HepG2 (cell line): Measurements from ENCODE around the gene DPP8. TPM values are rescaled to one million over a fixed set of nuclear protein-coding genes. Genes with fewer than 3 reads are reported as not detected.

ENCODE experiments used
- ATAC-seq: fragments of 200-7000 bp; cut with Tn5 transposase; 3 replicates; pipeline ENCODE4 v1.9.1; 2020; ENCODE audit warnings: mild to moderate bottlenecking, moderate library complexity
- BruUV-seq: library from RNA; stranded (reverse); fragments of 400-500 nt; replicated peaks from 2 replicates; lab custom pipeline; 2021; lab: Mats Ljungman, UMichigan
- CTCF ChIA-PET: fragments of 300-600 bp; formaldehyde crosslinking; extraction: SDS; loops from one replicate; lab custom pipeline; 2021; ENCODE audit warnings: low total read pairs, inconsistent platforms, low intra/inter-chr PET ratio; lab: Yijun Ruan, JAX
- POLR2A ChIA-PET: fragments of 350-600 bp; sonication (Branson Sonifier 250); formaldehyde crosslinking; loops from one replicate; lab custom pipeline; 2020; ENCODE audit warnings: antibody characterized with exemption, inconsistent platforms; lab: Yijun Ruan, JAX
- DNase-seq: peaks from one replicate; pipeline ENCODE4 v3.0.0-alpha.2; 2015; ENCODE audit warnings: low spot score
- FAIRE-seq: peaks from 3 replicates; lab custom pipeline; 2011; peaks lifted over from hg19 to GRCh38; lab: Jason Lieb, UNC
- H2AFZ ChIP-seq: one replicate; pipeline ENCODE4 v1.6.1; 2011; ENCODE audit warnings: low read length, inconsistent platforms
- H3K27ac ChIP-seq: fragments of 300-600 bp; 3 replicates; pipeline ENCODE4 v1.8.0; 2011; ENCODE audit warnings: mixed run types, mild to moderate bottlenecking, mixed read lengths, low read length, inconsistent platforms; ENCODE audit not compliant: insufficient read depth; ENCODE audit errors: extremely low read length
- H3K27me3 ChIP-seq, 2 experiments: fragments of 200-600 bp in 1 of 2; 2 replicates in 1 of 2; 3 replicates in 1 of 2; pipeline versions ENCODE4 v1.6.0 to v1.8.0; 2011; ENCODE audit warnings: low read length in 2 of 2, mild to moderate bottlenecking in 2 of 2, moderate library complexity in 2 of 2, inconsistent platforms in 1 of 2; ENCODE audit not compliant: insufficient read depth in 2 of 2, control insufficient read depth in 1 of 2
- H3K36me3 ChIP-seq, 2 experiments: fragments of 200-600 bp in 1 of 2; replicated peaks in 1 of 2; 2 replicates in 1 of 2; 3 replicates in 1 of 2; pipeline versions ENCODE4 v1.5.1 to v1.8.0; 2011; ENCODE audit warnings: low read length in 2 of 2, inconsistent platforms in 1 of 2; ENCODE audit not compliant: insufficient read depth in 2 of 2, control insufficient read depth in 1 of 2
- H3K4me1 ChIP-seq: 2 replicates; pipeline ENCODE4 v1.5.1; 2012; ENCODE audit warnings: low read length, inconsistent platforms; ENCODE audit not compliant: insufficient read depth
- H3K4me2 ChIP-seq: 2 replicates; pipeline ENCODE4 v1.6.0; 2011; ENCODE audit warnings: low read depth, low read length, inconsistent platforms
- H3K4me3 ChIP-seq, 3 experiments: fragments of 200-600 bp in 1 of 3; sonication (generic), shearing (Covaris generic) in 1 of 3; replicated peaks in 1 of 3; 2 replicates each; pipeline ENCODE4 v1.5.1; 2011 to 2016; ENCODE audit warnings: low read length in 3 of 3, inconsistent platforms in 2 of 3, low read depth in 2 of 3, mild to moderate bottlenecking in 2 of 3, control low read depth in 1 of 3, mixed read lengths in 1 of 3; ENCODE audit not compliant: insufficient read depth in 1 of 3
- H3K79me2 ChIP-seq: one replicate; pipeline ENCODE4 v1.6.1; 2011; ENCODE audit warnings: low read length, inconsistent platforms; ENCODE audit not compliant: insufficient read depth
- H3K9ac ChIP-seq: 2 replicates; pipeline ENCODE4 v1.6.0; 2011; ENCODE audit warnings: mild to moderate bottlenecking, low read depth, low read length, inconsistent platforms; ENCODE audit not compliant: insufficient read depth
- H3K9me3 ChIP-seq: 2 replicates; pipeline ENCODE4 v1.5.1; 2012; ENCODE audit warnings: mild to moderate bottlenecking, low read length
- H4K20me1 ChIP-seq: 2 replicates; pipeline ENCODE4 v1.6.0; 2011; ENCODE audit warnings: inconsistent platforms, mild to moderate bottlenecking, low read length, moderate library complexity; ENCODE audit not compliant: insufficient read depth
- AGO1 ChIP-seq: fragments of 200-400 bp; formaldehyde crosslinking; IDR thresholded peaks from 2 replicates; pipeline ENCODE4 v1.6.1; 2017; ENCODE audit warnings: mild to moderate bottlenecking, low read depth, low read length, moderate library complexity; ENCODE audit not compliant: poor library complexity, severe bottlenecking
- CREM ChIP-seq, 2 experiments: sonication (generic) in 1 of 2; formaldehyde crosslinking in 1 of 2; IDR thresholded peaks; 2 replicates each; pipeline versions ENCODE4 v1.4.0 to v1.6.1; 2016 to 2020; ENCODE audit warnings: antibody characterized with exemption in 1 of 2, mild to moderate bottlenecking in 1 of 2, missing genetic modification reagents in 1 of 2
- IRF2 ChIP-seq: IDR thresholded peaks from 2 replicates; pipeline ENCODE4 v1.6.1; 2018; ENCODE audit warnings: missing genetic modification reagents, missing compliant biosample characterization
- SRSF4 ChIP-seq: fragments of 200-400 bp; formaldehyde crosslinking; IDR thresholded peaks from one replicate; pipeline ENCODE4 v1.6.1; 2018; ENCODE audit warnings: mild to moderate bottlenecking, low read depth, low read length, moderate library complexity; ENCODE audit not compliant: poor library complexity, severe bottlenecking
- ZIK1 ChIP-seq: sonication (generic); formaldehyde crosslinking; IDR thresholded peaks from 2 replicates; pipeline ENCODE4 v1.5.0; 2020; ENCODE audit warnings: mild to moderate bottlenecking, low read depth, missing genetic modification reagents, borderline replicate concordance
- ZNF350 ChIP-seq: sonication (generic); formaldehyde crosslinking; IDR thresholded peaks from 2 replicates; pipeline ENCODE4 v1.4.0; 2020; ENCODE audit warnings: mild to moderate bottlenecking, low read depth, missing genetic modification reagents, borderline replicate concordance
- ZNF484 ChIP-seq: sonication (generic); formaldehyde crosslinking; IDR thresholded peaks from 2 replicates; pipeline ENCODE4 v1.5.1; 2020; ENCODE audit warnings: mild to moderate bottlenecking, low read depth, missing genetic modification reagents, borderline replicate concordance
- WGBS: methylation state at CpG from one replicate; pipeline ENCODE4 v1.1.6; 2017; ENCODE audit warnings: low lambda C conversion rate; 5-methylcytosine and 5-hydroxymethylcytosine counted together
- in situ Hi-C: cut with HindIII; loops from 2 replicates; pipeline ENCODE4 v1.10.0; 2017; ENCODE audit warnings: low pct_unique_long_range_greater_than_20kb; ENCODE audit not compliant: extremely low pct_ligation_motif_present
- intact Hi-C: fragments of 100-400 bp; cut with micrococcal nuclease; formaldehyde crosslinking; loops from one replicate; pipeline ENCODE4 v1.10.0; 2022; ENCODE audit not compliant: unreplicated experiment
- polyA plus RNA-seq, 8 experiments: library from polyadenylated mRNA; depleted of rRNA in 3 of 8; stranded (reverse) in 7 of 8; unstranded in 1 of 8; fragments of >200 nt; fragmentation: Illumina TruSeq in 4 of 8; extraction: Trizol in 4 of 8; gene quantifications; 2 replicates each; pipeline versions ENCODE4 v1.2.1 to v1.2.3, GENCODE V29; 2011 to 2016; ENCODE audit warnings: low read depth in 4 of 8, missing spikeins in 1 of 8, mixed read lengths in 1 of 8; ENCODE audit not compliant: insufficient read depth in 1 of 8
- total RNA-seq, 5 experiments: library from RNA; depleted of rRNA; stranded (reverse); fragments of >200 nt; fragmentation: Illumina TruSeq; extraction: Trizol; gene quantifications; 2 replicates each; pipeline ENCODE4 v1.2.3, GENCODE V29; 2016; ENCODE audit warnings: low read depth in 1 of 5
- TF ChIP-seq, protein P1 (sequence below): sonication (generic); formaldehyde crosslinking; IDR thresholded peaks from 2 replicates; pipeline ENCODE4 v1.5.1; 2020; ENCODE audit warnings: mild to moderate bottlenecking, missing genetic modification reagents
- TF ChIP-seq, protein P2 (sequence below): sonication (generic); formaldehyde crosslinking; IDR thresholded peaks from 2 replicates; pipeline ENCODE4 v1.4.0; 2020; ENCODE audit warnings: mild to moderate bottlenecking, low read depth, missing genetic modification reagents
- TF ChIP-seq, protein P3 (sequence below), 2 experiments: sonication (generic) in 1 of 2; formaldehyde crosslinking in 1 of 2; IDR thresholded peaks; 2 replicates each; pipeline versions ENCODE4 v1.6.1 to v1.9.0; 2014 to 2022; ENCODE audit warnings: antibody characterized with exemption in 1 of 2, borderline replicate concordance in 1 of 2, inconsistent platforms in 1 of 2, low read depth in 1 of 2, missing genetic modification reagents in 1 of 2
- TF ChIP-seq, protein P4 (sequence below): sonication (generic); formaldehyde crosslinking; IDR thresholded peaks from 2 replicates; pipeline ENCODE4 v1.9.0; 2021; ENCODE audit warnings: missing genetic modification reagents, mild to moderate bottlenecking, borderline replicate concordance

DPP8 gene
- total and polyA plus RNA-seq, 2 of the 13 experiments (the other 11 are each of a cell fraction or from before 2014, with no cell fraction given) = 18.0 to 26.3 TPM

DNA sequence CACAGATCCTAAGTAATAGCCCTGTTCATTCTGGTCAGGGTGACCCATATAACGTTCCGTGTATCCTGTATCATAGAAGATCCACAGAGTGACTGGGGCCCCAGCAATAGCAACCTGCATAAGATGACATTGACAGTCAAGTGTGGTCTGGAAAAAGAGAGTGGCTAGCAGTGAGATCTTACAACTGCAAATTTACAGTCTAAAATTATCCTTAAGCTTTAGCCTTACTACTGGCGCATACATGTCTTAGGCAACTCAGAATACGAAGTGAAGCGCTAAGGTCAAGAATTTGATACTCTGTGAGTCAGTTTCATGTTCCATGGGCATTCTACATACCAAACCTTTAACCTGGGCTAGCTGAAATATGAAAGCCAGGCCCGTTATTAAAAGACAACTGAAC lies 65.5 kb downstream of the DPP8 start:
- H3K9me3 ChIP-seq = no peaks in the 10 kb centered on the region
- WGBS = 97% methylated on average over 6 of the region's 6 CpGs
- TF ChIP-seq, protein P1, sequence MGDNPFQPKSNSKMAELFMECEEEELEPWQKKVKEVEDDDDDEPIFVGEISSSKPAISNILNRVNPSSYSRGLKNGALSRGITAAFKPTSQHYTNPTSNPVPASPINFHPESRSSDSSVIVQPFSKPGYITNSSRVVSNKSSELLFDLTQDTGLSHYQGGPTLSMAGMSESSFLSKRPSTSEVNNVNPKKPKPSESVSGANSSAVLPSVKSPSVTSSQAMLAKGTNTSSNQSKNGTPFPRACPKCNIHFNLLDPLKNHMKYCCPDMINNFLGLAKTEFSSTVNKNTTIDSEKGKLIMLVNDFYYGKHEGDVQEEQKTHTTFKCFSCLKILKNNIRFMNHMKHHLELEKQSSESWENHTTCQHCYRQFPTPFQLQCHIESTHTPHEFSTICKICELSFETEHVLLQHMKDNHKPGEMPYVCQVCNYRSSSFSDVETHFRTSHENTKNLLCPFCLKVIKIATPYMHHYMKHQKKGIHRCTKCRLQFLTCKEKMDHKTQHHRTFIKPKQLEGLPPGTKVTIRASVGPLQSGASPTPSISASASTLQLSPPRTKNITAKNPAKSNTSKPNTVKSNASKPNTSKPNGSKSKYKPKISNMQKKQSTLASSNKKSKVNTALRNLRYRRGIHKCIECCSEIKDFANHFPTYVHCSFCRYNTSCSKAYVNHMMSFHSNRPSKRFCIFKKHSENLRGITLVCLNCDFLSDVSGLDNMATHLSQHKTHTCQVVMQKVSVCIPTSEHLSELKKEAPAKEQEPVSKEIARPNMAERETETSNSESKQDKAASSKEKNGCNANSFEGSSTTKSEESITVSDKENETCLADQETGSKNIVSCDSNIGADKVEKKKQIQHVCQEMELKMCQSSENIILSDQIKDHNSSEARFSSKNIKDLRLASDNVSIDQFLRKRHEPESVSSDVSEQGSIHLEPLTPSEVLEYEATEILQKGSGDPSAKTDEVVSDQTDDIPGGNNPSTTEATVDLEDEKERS (CRISPR knock-in tag) = no peak
- no peak for TF ChIP-seq IRF2 (CRISPR knock-in tag)
- TF ChIP-seq, protein P2, sequence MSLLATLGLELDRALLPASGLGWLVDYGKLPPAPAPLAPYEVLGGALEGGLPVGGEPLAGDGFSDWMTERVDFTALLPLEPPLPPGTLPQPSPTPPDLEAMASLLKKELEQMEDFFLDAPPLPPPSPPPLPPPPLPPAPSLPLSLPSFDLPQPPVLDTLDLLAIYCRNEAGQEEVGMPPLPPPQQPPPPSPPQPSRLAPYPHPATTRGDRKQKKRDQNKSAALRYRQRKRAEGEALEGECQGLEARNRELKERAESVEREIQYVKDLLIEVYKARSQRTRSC (CRISPR knock-in tag) = no peak
- TF ChIP-seq, protein P3, sequence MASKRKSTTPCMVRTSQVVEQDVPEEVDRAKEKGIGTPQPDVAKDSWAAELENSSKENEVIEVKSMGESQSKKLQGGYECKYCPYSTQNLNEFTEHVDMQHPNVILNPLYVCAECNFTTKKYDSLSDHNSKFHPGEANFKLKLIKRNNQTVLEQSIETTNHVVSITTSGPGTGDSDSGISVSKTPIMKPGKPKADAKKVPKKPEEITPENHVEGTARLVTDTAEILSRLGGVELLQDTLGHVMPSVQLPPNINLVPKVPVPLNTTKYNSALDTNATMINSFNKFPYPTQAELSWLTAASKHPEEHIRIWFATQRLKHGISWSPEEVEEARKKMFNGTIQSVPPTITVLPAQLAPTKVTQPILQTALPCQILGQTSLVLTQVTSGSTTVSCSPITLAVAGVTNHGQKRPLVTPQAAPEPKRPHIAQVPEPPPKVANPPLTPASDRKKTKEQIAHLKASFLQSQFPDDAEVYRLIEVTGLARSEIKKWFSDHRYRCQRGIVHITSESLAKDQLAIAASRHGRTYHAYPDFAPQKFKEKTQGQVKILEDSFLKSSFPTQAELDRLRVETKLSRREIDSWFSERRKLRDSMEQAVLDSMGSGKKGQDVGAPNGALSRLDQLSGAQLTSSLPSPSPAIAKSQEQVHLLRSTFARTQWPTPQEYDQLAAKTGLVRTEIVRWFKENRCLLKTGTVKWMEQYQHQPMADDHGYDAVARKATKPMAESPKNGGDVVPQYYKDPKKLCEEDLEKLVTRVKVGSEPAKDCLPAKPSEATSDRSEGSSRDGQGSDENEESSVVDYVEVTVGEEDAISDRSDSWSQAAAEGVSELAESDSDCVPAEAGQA (IDR thresholded peaks at IDR 0.05; ENCODE audit: low read depth) = no peak
- TF ChIP-seq, protein P3 (CRISPR knock-in tag; IDR thresholded peaks at IDR 0.05; ENCODE audit: borderline replicate concordance) = no peak
- TF ChIP-seq ZIK1 (CRISPR knock-in tag) = no peak
- TF ChIP-seq ZNF350 (CRISPR knock-in tag) = no peak
- TF ChIP-seq ZNF484 = no peak
- TF ChIP-seq, protein P4, sequence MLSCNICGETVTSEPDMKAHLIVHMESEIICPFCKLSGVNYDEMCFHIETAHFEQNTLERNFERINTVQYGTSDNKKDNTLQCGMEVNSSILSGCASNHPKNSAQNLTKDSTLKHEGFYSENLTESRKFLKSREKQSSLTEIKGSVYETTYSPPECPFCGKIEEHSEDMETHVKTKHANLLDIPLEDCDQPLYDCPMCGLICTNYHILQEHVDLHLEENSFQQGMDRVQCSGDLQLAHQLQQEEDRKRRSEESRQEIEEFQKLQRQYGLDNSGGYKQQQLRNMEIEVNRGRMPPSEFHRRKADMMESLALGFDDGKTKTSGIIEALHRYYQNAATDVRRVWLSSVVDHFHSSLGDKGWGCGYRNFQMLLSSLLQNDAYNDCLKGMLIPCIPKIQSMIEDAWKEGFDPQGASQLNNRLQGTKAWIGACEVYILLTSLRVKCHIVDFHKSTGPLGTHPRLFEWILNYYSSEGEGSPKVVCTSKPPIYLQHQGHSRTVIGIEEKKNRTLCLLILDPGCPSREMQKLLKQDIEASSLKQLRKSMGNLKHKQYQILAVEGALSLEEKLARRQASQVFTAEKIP (CRISPR knock-in tag) = no peak
- no peak for TF ChIP-seq SRSF4
- no peak for TF ChIP-seq CREM (IDR thresholded peaks at IDR 0.05)
- no peak for TF ChIP-seq CREM (CRISPR knock-in tag; IDR thresholded peaks at IDR 0.05)
- TF ChIP-seq AGO1 = no peak

More for the DNA sequence above, 65.5 kb downstream of the DPP8 start:
- H3K4me1 ChIP-seq = no peaks in the 10 kb centered on the region
- CTCF ChIA-PET = no interaction called here
- POLR2A ChIA-PET = no interaction called here
- ATAC-seq = no peak
- no peak overlapping the region for H3K4me2 ChIP-seq
- intact Hi-C loops (no loop called here), in situ Hi-C loops (no loop called here)
- DNase-seq = no peak
- no peak for FAIRE-seq
- H4K20me1 ChIP-seq = no peaks in the 10 kb centered on the region
- H3K36me3 ChIP-seq = peaks cover 13 to 56% of the 10 kb centered on the region in 2 experiments; a peak in 4 of 5 replicates
- BruUV-seq = no TSS peak
- no peak overlapping the region for H3K27ac ChIP-seq
- no peak overlapping the region for H3K9ac ChIP-seq
- no peak overlapping the region for H2AFZ ChIP-seq
- H3K4me3 ChIP-seq = no peak overlapping the region
- H3K27me3 ChIP-seq = no peaks in the 10 kb centered on the region
- no peaks in the 10 kb centered on the region for H3K79me2 ChIP-seq
